ENCODE data around the gene RSPRY1.
A peak's percentile ranks its signal among the peaks of the same experiment; 100 is the strongest.

Gene RSPRY1

DNA sequence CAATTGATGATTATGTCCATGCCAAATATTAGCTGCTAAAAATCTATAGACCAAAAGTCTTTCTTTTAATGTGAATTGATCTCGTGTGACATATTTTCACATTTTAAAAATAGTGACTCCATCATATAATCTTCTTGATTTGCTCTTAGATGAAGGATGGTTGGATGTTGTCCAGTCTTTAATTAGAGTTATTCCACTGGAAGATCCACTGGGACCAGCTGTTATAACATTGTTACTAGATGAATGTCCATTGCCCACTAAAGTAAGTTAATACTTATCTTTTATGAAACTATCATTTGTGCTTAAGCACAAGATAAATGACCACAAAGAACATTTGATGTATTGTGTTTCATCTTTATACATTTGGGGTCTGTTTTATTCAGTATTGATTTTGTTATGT lies 22.8 kb downstream of the RSPRY1 start:
- Mint-ChIP-seq H3K27me3 (ENCODE audit: low read depth) (no peaks in the 10 kb centered on the region), H3K27ac (no peak overlapping the region), H3K9me3 (no peaks in the 10 kb centered on the region), H3K36me3 (ENCODE audit: low read depth) (peaks cover 45% of the 10 kb centered on the region), H3K4me1 (ENCODE audit: low read depth) (no peaks in the 10 kb centered on the region), H3K4me3 (no peak overlapping the region)

DNA sequence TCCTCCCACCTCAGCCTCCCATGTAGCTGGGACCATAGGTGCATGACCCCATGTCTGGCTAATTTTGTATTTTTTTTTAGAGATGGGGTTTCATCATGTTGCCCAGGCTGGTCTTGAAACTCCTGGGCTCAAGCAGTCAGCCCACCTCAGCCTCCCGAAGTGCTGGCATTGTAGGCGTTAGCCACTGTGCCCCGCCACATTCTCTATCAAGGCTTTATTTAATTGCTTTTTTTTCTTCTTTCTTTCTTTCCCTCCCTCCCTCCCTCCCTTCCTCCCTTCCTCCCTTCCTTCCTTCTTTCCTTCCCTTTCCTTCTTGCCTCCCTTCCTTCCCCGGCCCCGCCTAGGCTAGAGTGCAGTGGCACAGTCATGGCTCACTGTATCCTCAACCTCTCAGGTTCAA lies 23.7 kb downstream of the RSPRY1 start:
- no peaks in the 10 kb centered on the region for H3K4me1 Mint-ChIP-seq (ENCODE audit: low read depth)
- H3K4me3 Mint-ChIP-seq: no peak overlapping the region
- H3K27me3 Mint-ChIP-seq (ENCODE audit: low read depth): no peaks in the 10 kb centered on the region
- H3K27ac Mint-ChIP-seq: no peak overlapping the region
- H3K9me3 Mint-ChIP-seq: peaks cover 5% of the 10 kb centered on the region
- H3K36me3 Mint-ChIP-seq (ENCODE audit: low read depth): peaks cover 52% of the 10 kb centered on the region

DNA sequence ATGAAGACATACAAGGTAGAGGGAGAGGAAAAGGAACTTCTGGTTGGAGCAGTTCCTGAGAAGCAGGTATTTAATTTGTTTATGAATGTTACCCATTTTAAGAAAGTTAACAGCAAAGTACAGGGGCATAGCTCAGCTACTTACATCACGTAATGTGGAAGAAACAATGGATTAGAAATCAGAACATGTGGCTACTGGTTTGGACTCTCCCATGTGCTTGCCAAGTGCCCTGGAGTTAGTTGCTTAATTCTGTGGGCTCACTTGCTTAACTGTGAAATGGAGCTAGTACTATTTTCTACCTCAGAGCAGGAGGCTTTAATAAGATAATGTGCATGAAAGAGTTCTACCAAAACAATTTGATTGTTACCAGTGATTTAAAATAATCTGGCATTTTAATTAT lies 27.3 kb downstream of the RSPRY1 start:
- Mint-ChIP-seq H3K27me3 (ENCODE audit: low read depth) (no peaks in the 10 kb centered on the region), H3K27ac (no peak overlapping the region), H3K4me3 (no peak overlapping the region), H3K9me3 (peaks cover 36% of the 10 kb centered on the region), H3K36me3 (ENCODE audit: low read depth) (peaks cover 66% of the 10 kb centered on the region), H3K4me1 (ENCODE audit: low read depth) (no peaks in the 10 kb centered on the region)

GRCh38 chr16:57216968-57217367 lies 30.8 kb downstream of the RSPRY1 start:
- Mint-ChIP-seq H3K4me3 (no peak overlapping the region), H3K9me3 (peaks cover 56% of the 10 kb centered on the region), H3K36me3 (ENCODE audit: low read depth) (peaks cover 82% of the 10 kb centered on the region), H3K27ac (no peak overlapping the region), H3K27me3 (ENCODE audit: low read depth) (no peaks in the 10 kb centered on the region), H3K4me1 (ENCODE audit: low read depth) (peaks cover 1% of the 10 kb centered on the region)

DNA sequence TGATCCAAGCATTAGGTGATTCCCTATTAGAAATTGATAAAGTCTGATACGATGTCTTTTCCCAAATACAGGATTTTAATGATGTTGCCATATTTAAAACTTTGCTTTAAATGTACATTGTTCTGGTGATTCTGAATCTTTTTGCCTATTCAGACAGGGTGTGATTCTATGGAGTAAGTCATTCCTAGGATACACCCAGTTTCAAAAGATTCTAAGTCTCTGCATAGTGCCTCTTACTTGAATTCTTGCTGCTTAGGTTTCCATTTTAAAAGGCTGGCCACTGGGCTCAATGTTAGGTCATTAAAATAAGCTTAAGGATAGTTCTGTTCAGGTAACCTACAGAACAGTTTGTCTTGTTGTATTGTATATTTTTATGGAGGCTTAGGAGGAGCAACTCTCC lies 36.9 kb downstream of the RSPRY1 start:
- H3K27ac Mint-ChIP-seq: no peak overlapping the region
- peaks cover 57% of the 10 kb centered on the region for H3K36me3 Mint-ChIP-seq (ENCODE audit: low read depth)
- H3K4me1 Mint-ChIP-seq (ENCODE audit: low read depth): peaks cover 1% of the 10 kb centered on the region
- no peaks in the 10 kb centered on the region for H3K27me3 Mint-ChIP-seq (ENCODE audit: low read depth)
- no peak overlapping the region for H3K4me3 Mint-ChIP-seq
- H3K9me3 Mint-ChIP-seq: peaks cover 24% of the 10 kb centered on the region

DNA sequence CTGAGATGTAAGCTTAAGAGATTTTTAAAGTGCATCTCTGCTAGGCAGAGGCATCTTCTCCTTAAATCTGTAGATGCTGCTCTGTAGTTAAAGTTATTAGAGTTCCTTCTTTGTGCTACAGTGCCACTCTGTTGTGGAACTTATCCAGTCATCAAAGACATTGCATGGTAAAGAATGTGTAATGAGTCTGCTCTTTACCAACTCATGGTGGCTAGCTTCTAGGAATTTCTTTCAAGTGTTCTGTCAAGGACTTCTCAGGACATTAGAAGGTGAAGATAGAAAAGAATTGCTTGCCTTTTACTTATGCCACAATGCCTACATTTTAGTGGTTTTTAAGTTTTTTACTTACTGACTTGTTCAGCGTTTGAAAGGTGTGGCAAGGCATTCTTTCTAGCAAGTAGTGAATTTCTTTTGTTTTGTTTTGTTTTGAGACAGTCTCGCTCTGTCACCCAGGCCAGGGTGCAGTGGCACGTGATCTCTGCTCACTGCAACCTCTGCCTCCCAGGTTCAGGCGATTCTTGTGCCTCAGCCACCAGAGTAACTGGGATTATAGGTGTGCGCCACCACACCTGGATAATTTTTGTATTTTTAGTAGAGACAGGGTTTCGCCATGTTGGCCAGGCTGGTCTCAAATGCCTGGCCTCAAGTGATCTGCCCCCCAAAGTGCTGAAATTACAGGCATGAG lies 38.7 kb downstream of the RSPRY1 start:
- Mint-ChIP-seq H3K4me3 (no peak overlapping the region), H3K9me3 (peaks cover 9% of the 10 kb centered on the region), H3K27me3 (ENCODE audit: low read depth) (no peaks in the 10 kb centered on the region), H3K4me1 (ENCODE audit: low read depth) (peaks cover 1% of the 10 kb centered on the region), H3K36me3 (ENCODE audit: low read depth) (peaks cover 48% of the 10 kb centered on the region), H3K27ac (no peak overlapping the region)

DNA sequence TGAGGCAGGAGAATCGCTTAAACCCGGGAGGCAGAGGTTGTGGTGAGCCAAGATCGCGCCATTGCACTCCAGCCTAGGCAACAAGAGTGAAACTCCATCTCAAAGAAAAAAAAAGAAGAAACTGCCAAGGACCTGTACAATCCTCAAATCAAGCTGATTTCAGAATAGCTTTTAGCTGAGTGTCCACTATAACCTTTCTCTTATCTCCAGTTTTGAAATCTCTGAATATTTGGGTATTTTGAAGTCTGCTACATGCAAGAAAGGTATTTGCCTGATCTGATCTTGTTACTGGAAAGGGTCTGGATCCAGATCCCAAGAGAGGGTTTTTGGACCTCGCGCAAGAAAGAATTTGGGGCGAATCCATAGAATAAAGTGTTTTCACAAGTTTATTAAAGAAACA lies 39.8 kb downstream of the RSPRY1 start:
- Mint-ChIP-seq H3K4me3 (no peak overlapping the region), H3K4me1 (ENCODE audit: low read depth) (no peaks in the 10 kb centered on the region), H3K27ac (no peak overlapping the region), H3K27me3 (ENCODE audit: low read depth) (no peaks in the 10 kb centered on the region), H3K9me3 (peaks cover under 1% of the 10 kb centered on the region), H3K36me3 (ENCODE audit: low read depth) (peaks cover 42% of the 10 kb centered on the region)

GRCh38 chr16:57226701-57227621 lies 40.8 kb downstream of the RSPRY1 start:
- Mint-ChIP-seq H3K27me3 (ENCODE audit: low read depth) (no peaks in the 10 kb centered on the region), H3K36me3 (ENCODE audit: low read depth) (peaks cover 40% of the 10 kb centered on the region), H3K4me1 (ENCODE audit: low read depth) (no peaks in the 10 kb centered on the region)

DNA sequence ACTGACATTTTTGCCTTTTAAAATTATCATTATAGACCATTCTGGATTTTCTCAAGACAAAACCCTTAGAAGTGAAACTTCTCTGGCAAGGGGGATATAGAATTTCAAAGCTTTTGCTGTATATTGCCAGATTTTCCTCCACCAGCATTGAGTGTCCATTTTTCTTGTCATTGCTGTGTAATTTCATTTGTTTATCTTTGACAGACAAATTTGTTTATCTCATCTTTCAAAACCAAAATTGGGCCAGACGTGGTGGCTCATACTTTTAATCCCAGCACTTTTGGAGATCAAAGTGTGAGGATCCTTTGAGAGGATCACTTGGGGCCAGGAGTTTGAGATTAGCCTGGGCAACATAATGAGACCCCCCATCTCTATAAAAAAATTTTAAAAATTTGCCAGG lies 43.0 kb downstream of the RSPRY1 start:
- Mint-ChIP-seq H3K27me3 (ENCODE audit: low read depth) (no peaks in the 10 kb centered on the region), H3K9me3 (no peaks in the 10 kb centered on the region), H3K4me3 (no peak overlapping the region), H3K36me3 (ENCODE audit: low read depth) (peaks cover 39% of the 10 kb centered on the region), H3K4me1 (ENCODE audit: low read depth) (no peaks in the 10 kb centered on the region), H3K27ac (no peak overlapping the region)

More at GRCh38 chr16:57226701-57227621, 40.8 kb downstream of the RSPRY1 start:
- no peaks in the 10 kb centered on the region for H3K9me3 Mint-ChIP-seq
- H3K4me3 Mint-ChIP-seq: no peak overlapping the region
- H3K27ac Mint-ChIP-seq: no peak overlapping the region

DNA sequence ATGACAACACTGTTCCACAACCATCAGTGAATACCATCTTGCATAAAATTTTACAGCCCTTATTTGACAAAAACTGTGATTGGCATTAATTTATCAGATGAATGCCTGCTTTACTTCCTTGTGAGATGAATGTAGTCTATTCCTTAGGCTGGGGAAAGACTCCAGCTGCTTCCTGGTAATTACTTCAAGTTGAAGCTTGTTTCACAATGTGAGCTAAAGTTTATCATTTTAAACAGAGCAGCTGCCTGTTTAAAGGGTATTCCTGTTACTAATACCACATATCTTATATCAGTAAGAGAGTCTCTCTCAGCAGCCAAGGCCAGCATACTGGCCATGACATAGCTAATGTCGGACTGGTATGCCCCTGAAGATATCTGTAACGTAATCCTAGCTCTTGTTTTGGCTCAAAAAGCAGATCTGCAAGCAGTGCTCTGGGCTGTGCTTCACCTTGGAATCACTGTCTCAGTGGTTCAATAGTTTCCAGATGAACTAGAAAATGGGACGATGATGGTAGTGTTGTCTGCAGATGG lies 45.8 kb downstream of the RSPRY1 start:
- Mint-ChIP-seq H3K27me3 (ENCODE audit: low read depth) (no peaks in the 10 kb centered on the region), H3K9me3 (no peaks in the 10 kb centered on the region), H3K4me3 (no peak overlapping the region), H3K4me1 (ENCODE audit: low read depth) (peaks cover 5% of the 10 kb centered on the region), H3K27ac (no peak overlapping the region), H3K36me3 (ENCODE audit: low read depth) (peaks cover 53% of the 10 kb centered on the region)

- Mint-ChIP-seq H3K36me3 (ENCODE audit: low read depth) (peaks cover 46% of the 10 kb centered on the region), H3K9me3 (no peaks in the 10 kb centered on the region), H3K4me3 (no peak overlapping the region), H3K27ac (no peak overlapping the region), H3K4me1 (ENCODE audit: low read depth) (peaks cover 9% of the 10 kb centered on the region), H3K27me3 (ENCODE audit: low read depth) (no peaks in the 10 kb centered on the region)
These were observed 48.0 kb downstream of the RSPRY1 start for GRCh38 chr16:57233944-57234706.

GRCh38 chr16:57234707-57235092 lies 48.6 kb downstream of the RSPRY1 start:
- H3K9me3 Mint-ChIP-seq: no peaks in the 10 kb centered on the region
- H3K4me3 Mint-ChIP-seq: no peak overlapping the region
- H3K4me1 Mint-ChIP-seq (ENCODE audit: low read depth): peaks cover 13% of the 10 kb centered on the region
- no peaks in the 10 kb centered on the region for H3K27me3 Mint-ChIP-seq (ENCODE audit: low read depth)
- H3K36me3 Mint-ChIP-seq (ENCODE audit: low read depth): peaks cover 50% of the 10 kb centered on the region
- H3K27ac Mint-ChIP-seq: no peak overlapping the region

DNA sequence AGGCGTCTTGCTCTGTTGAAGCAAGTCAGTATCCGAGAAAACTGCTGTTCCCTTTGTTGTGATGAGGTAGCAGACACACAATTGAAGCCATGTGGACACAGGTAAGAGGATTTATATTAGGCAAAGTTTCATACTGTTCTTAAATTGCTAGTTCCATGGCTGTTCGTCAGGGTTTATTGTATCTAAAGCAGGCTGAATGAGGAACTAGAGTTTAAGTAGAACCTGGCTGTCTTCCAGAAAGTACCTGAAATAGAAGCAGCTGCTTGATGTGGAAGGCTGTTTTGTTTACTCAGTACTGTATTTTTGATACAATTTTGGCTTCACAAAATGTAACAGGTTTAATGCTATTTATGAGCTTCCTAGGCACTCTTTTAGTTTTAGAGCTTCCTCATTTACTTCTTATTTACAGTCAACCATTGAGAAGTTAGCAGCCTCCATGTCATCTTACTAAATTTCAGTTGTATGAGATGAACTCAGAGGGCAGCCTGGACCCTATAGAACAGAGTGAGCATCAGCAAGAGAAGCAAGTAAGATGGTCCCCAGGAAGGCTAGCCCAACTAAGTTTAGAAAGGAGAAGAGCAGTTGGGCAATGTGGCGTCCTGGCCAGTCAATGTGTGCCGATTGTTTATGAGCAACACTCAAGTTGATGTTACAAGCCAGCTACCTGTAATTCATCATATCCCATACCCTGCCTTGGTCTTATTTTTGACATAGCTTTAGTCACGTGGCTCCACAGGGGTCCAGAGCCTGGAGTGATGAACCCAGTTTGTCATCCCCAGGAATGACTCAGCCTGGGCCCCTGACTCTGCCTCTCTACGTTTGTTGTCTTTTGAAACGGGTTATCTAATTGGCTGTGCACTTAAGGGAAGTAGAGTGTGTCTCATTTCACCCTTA lies 49.2 kb downstream of the RSPRY1 start:
- Mint-ChIP-seq H3K27ac (no peak overlapping the region), H3K36me3 (ENCODE audit: low read depth) (peaks cover 45% of the 10 kb centered on the region), H3K4me3 (no peak overlapping the region), H3K9me3 (no peaks in the 10 kb centered on the region), H3K27me3 (ENCODE audit: low read depth) (no peaks in the 10 kb centered on the region), H3K4me1 (ENCODE audit: low read depth) (peaks cover 13% of the 10 kb centered on the region)

GRCh38 chr16:57236022-57236350 lies 49.9 kb downstream of the RSPRY1 start:
- H3K36me3 Mint-ChIP-seq (ENCODE audit: low read depth): peaks cover 49% of the 10 kb centered on the region
- H3K27me3 Mint-ChIP-seq (ENCODE audit: low read depth): no peaks in the 10 kb centered on the region
- H3K27ac Mint-ChIP-seq: peak overlapping the region; percentile 3
- no peak overlapping the region for H3K4me3 Mint-ChIP-seq
- peaks cover 13% of the 10 kb centered on the region for H3K4me1 Mint-ChIP-seq (ENCODE audit: low read depth)
- no peaks in the 10 kb centered on the region for H3K9me3 Mint-ChIP-seq

All from T-helper 1 cell treated with Interleukin-12 subunit alpha and Interleukin-12 subunit beta and Interleukin-4 antibody, amounts not matched to agents 30 μg/mL and 1 μg/mL, for 36 hours (primary cell).